Heart left ventricle (tissue), 16 donors: ENCODE data around the gene ADIPOQ. TPM values are rescaled to one million over a fixed set of nuclear protein-coding genes. Genes with fewer than 3 reads are reported as not detected.
"Not testable (repeated sequence)": the region's sequence is repeated elsewhere in the genome, so short reads cannot be mapped to it uniquely, and the experiment has no call there.

Experiments
- ATAC-seq, 4 donors: fragments of 200-7000 bp; cut with Tn5 transposase; one replicate each; pipeline ENCODE4 v1.9.1; 2020 to 2022; ENCODE audit warnings: moderate library complexity in 4 of 4, mild to moderate bottlenecking in 3 of 4, moderate number of reproducible peaks in 1 of 4
- DNase-seq, 5 donors: peaks; one replicate each; pipeline ENCODE4 v3.0.0-alpha.2; 2020
- H3K27ac ChIP-seq, 12 donors: fragments of 200-600 bp; sonication (generic) in 4 of 12; one replicate each; pipeline versions ENCODE4 v1.5.0 to v1.8.0; 2016 to 2022; ENCODE audit warnings: mild to moderate bottlenecking in 2 of 12
- H3K27me3 ChIP-seq, 9 donors: fragments of 200-600 bp; sonication (generic) in 2 of 9; one replicate each; pipeline versions ENCODE4 v1.5.1 to v1.8.0; 2016 to 2022; ENCODE audit warnings: mild to moderate bottlenecking in 3 of 9
- H3K36me3 ChIP-seq, 9 donors: fragments of 200-600 bp; sonication (generic) in 2 of 9; one replicate each; pipeline versions ENCODE4 v1.5.0 to v1.8.0; 2018 to 2022; ENCODE audit warnings: mild to moderate bottlenecking in 2 of 9
- H3K4me1 ChIP-seq, 12 donors: fragments of 200-600 bp; sonication (generic) in 4 of 12; one replicate each; pipeline versions ENCODE4 v1.5.0 to v1.8.0; 2016 to 2022; ENCODE audit warnings: mild to moderate bottlenecking in 3 of 12
- H3K4me3 ChIP-seq, 12 donors: fragments of 200-600 bp; sonication (generic) in 4 of 12; one replicate each; pipeline versions ENCODE4 v1.5.0 to v1.8.0; 2017 to 2022; ENCODE audit warnings: mild to moderate bottlenecking in 9 of 12, moderate library complexity in 4 of 12
- H3K9me3 ChIP-seq, 12 donors: fragments of 200-600 bp; sonication (generic) in 4 of 12; one replicate each; pipeline versions ENCODE4 v1.5.0 to v1.8.0; 2016 to 2022; ENCODE audit warnings: mild to moderate bottlenecking in 1 of 12
- CTCF ChIP-seq, 12 donors: fragments of 200-600 bp; sonication (generic) in 4 of 12; IDR thresholded peaks; one replicate each; pipeline versions ENCODE4 v1.5.0 to v1.8.0; 2018 to 2022; ENCODE audit warnings: antibody characterized with exemption in 12 of 12, mild to moderate bottlenecking in 5 of 12
- POLR2A ChIP-seq, 2 donors: fragments of 450-650 bp; IDR thresholded peaks; one replicate each; pipeline ENCODE4 v1.6.1; 2017; ENCODE audit warnings: antibody characterized with exemption in 2 of 2, mild to moderate bottlenecking in 2 of 2, moderate library complexity in 2 of 2
- WGBS, 4 donors: extraction: QIAGEN DNeasy Blood & Tissue Kit in 2 of 4; methylation state at CpG; one replicate each; pipeline versions ENCODE4 v1.1.5 to v1.1.7; 2013 to 2018; 5-methylcytosine and 5-hydroxymethylcytosine counted together
- intact Hi-C, 10 donors: fragments of 100-400 bp; cut with DNase I; formaldehyde crosslinking; loops; one replicate each; pipeline versions ENCODE4 v1.11.1 to v1.14.2; 2022
- polyA plus RNA-seq, 2 donors: library from polyadenylated mRNA; stranded (reverse); fragments of 200-250 nt; gene quantifications; one replicate each; pipeline ENCODE4 v1.2.3, GENCODE V29; 2013
- total RNA-seq, 9 donors: library from RNA; depleted of rRNA in 2 of 9; stranded (reverse); fragments of >200 nt in 2 of 9; fragmentation: NEBNext Ultra II Directional in 3 of 9; extraction: Animal tissue kit (Norgen Biotek cat#: 25700) in 3 of 9; gene quantifications; one replicate each; pipeline versions ENCODE4 v1.1.0 to v1.2.4, GENCODE V29; 2016 to 2023
- donor health status: ischemic (EF 13 %, LVEDD 7.1; RV severe dilation, severe dysfunction).
- donor health status: healthy with polysubstance abuse.
- donor health status: DM: no; HTN: yes; CAD: no.
- donor health status: DM: no; HTN: no; CAD: no.
- donor health status: ischemic (EF 25% LVEDD 6.9; RV normal size, moderate dysfunction).
- donor health status: ischemic (EF 25% LVEDD 5.7; RV mildly dilated, moderate dysfunction).
- donor health status: healthy.
- donor health status: DM: yes; HTN: yes; CAD: no.
- donor health status: ischemic (EF 35%, LVEDD 5.7; RV mildly dilated, moderate dysfunction).
- donor health status: nonischemic (EF 11% LVEDD 7.7; RV severe dilation, severe dysfunction).
- donor health status: DM: yes; HTN: yes; CAD: no.
- donor health status: PGD.
- donor health status: ischemic (EF 29% LVEDD 5.4; RV normal size, mild dysfunction).
- donor health status: nonischemic (EF 23%, LVEDD 6.1; RV moderate dilation, normal function).

Gene ADIPOQ
- total and polyA plus RNA-seq, 11 donors, result 0.12 to 113 (median 1.8) TPM

- Histone ChIP-seq H3K9me3 (no peaks in the 10 kb centered on the region), H3K36me3 (no peaks in the 10 kb centered on the region), H3K4me3 (no peak overlapping the region), H3K4me1 (no peaks in the 10 kb centered on the region), H3K27ac (no peak overlapping the region), H3K27me3 (peaks cover 0 to 5% (median 0%) of the 10 kb centered on the region in 9 donors)
- intact Hi-C loops, result loop anchor here in 3 of 10 donors (2.0 to 10.0 kb wide), 3 partner anchors 82 to 319 kb away; no protein-coding TSS in a partner anchor
- TF ChIP-seq POLR2A (IDR thresholded peaks at IDR 0.05) (no peak), CTCF (IDR thresholded peaks at IDR 0.05) (no peak)
- WGBS, 4 donors, result 66 to 83% (median 74%) methylated on average over 10 of the region's 10 CpGs
- DNase-seq, result no peak
- ATAC-seq, result no peak
Measured at GRCh38 chr3:186845756-186846155, 3.2 kb downstream of the ADIPOQ start.

GRCh38 chr3:186847437-186847836, 4.9 kb downstream of the ADIPOQ start:
- no peaks in the 10 kb centered on the region for H3K36me3 ChIP-seq
- intact Hi-C loops, result loop anchor here in 3 of 10 donors (2.0 to 10.0 kb wide), 3 partner anchors 80 to 317 kb away; no protein-coding TSS in a partner anchor
- H3K27ac ChIP-seq, result no peak overlapping the region
- WGBS, 4 donors, result 78 to 91% (median 82%) methylated on average over 2 of the region's 2 CpGs
- no peak overlapping the region for H3K4me3 ChIP-seq
- no peak for DNase-seq
- no peaks in the 10 kb centered on the region for H3K9me3 ChIP-seq
- no peaks in the 10 kb centered on the region for H3K4me1 ChIP-seq
- peaks cover 0 to 5% (median 0%) of the 10 kb centered on the region in 9 donors for H3K27me3 ChIP-seq
- TF ChIP-seq POLR2A (IDR thresholded peaks at IDR 0.05), result no peak
- no peak for TF ChIP-seq CTCF (IDR thresholded peaks at IDR 0.05)
- ATAC-seq, result no peak

GRCh38 chr3:186849374-186849975, 7.0 kb downstream of the ADIPOQ start:
- Histone ChIP-seq H3K4me3 (no peak overlapping the region), H3K27me3 (peaks cover 0 to 5% (median 0%) of the 10 kb centered on the region in 9 donors), H3K27ac (no peak overlapping the region), H3K36me3 (no peaks in the 10 kb centered on the region), H3K4me1 (no peaks in the 10 kb centered on the region), H3K9me3 (no peaks in the 10 kb centered on the region)
- 0 to 5% (median 2%) methylated on average over 1 of the region's 1 CpG for WGBS, 4 donors
- DNase-seq (no peak), ATAC-seq (peak in 3 of 4 donors; percentile 50 to 76 (median 68))
- intact Hi-C loops, result loop anchor here in 8 of 10 donors (1.0 to 10.0 kb wide), 7 partner anchors 78 to 316 kb away; partner anchors contain the start of gene ST6GAL1 (in 1 of the 8)
- TF ChIP-seq CTCF (IDR thresholded peaks at IDR 0.05) (peak; percentile 23 to 73 (median 61)), POLR2A (IDR thresholded peaks at IDR 0.05) (no peak)

- H3K27me3 ChIP-seq, result not testable (repeated sequence)
- WGBS, 4 donors, result 96 to 98% (median 97%) methylated on average over 3 of the region's 3 CpGs
Measured at GRCh38 chr3:186851835-186852234, 9.3 kb downstream of the ADIPOQ start.

More at GRCh38 chr3:186851835-186852234, 9.3 kb downstream of the ADIPOQ start:
- not testable (repeated sequence) for H3K36me3 ChIP-seq, H3K4me3 ChIP-seq, DNase-seq, H3K4me1 ChIP-seq, H3K27ac ChIP-seq, H3K9me3 ChIP-seq, ATAC-seq
- intact Hi-C loops, result loop anchor here in 8 of 10 donors (5.0 to 10.0 kb wide), 6 partner anchors 73 to 310 kb away; partner anchors contain the start of gene ST6GAL1 (in 1 of the 8)
